GM12878 (cell line): ENCODE measurements around the gene TMPRSS6. TPM values are rescaled to one million over a fixed set of nuclear protein-coding genes. Genes with fewer than 3 reads are reported as not detected.

ENCODE experiments used
- ATAC-seq: fragments of 200-7000 bp; cut with Tn5 transposase; 3 replicates; pipeline ENCODE4 v1.9.1; 2020; ENCODE audit warnings: mild to moderate bottlenecking, moderate library complexity
- BruUV-seq: library from RNA; stranded (reverse); fragments of 400-500 nt; replicated peaks from 2 replicates; lab custom pipeline; 2021; lab: Mats Ljungman, UMichigan
- CTCF ChIA-PET: fragments of 300-600 bp; sonication (Branson Sonifier 250); formaldehyde crosslinking; extraction: SDS; loops from one replicate; lab custom pipeline; 2021; ENCODE audit warnings: inconsistent platforms; lab: Yijun Ruan, JAX
- POLR2A ChIA-PET: fragments of 350-600 bp; formaldehyde crosslinking; extraction: SDS; loops from one replicate; lab custom pipeline; 2021; ENCODE audit warnings: inconsistent platforms; lab: Charles Lee
- RAD21 ChIA-PET: fragments of 300-600 bp; sonication (Branson Sonifier 250); formaldehyde crosslinking; loops from one replicate; lab custom pipeline; 2023; ENCODE audit warnings: antibody characterized with exemption; ENCODE audit not compliant: unreplicated experiment; lab: Charles Lee
- SMC1A ChIA-PET: fragments of 300-600 bp; sonication (Branson Sonifier 250); formaldehyde crosslinking; loops from one replicate; lab custom pipeline; 2023; ENCODE audit not compliant: unreplicated experiment, uncharacterized antibody; lab: Charles Lee
- DNase-seq: peaks from one replicate; pipeline ENCODE4 v3.0.0-alpha.2; 2011; ENCODE audit warnings: low read depth, low spot score
- FAIRE-seq: peaks from 3 replicates; lab custom pipeline; 2011; peaks lifted over from hg19 to GRCh38; lab: Jason Lieb, UNC
- H2AFZ ChIP-seq: 2 replicates; pipeline ENCODE4 v1.6.0; 2011; ENCODE audit warnings: low read depth, low read length, control low read depth; ENCODE audit not compliant: control insufficient read depth
- H3K27ac ChIP-seq: 2 replicates; pipeline ENCODE4 v1.5.1; 2011; ENCODE audit warnings: control low read depth; ENCODE audit not compliant: control insufficient read depth, insufficient read depth
- H3K27me3 ChIP-seq, 2 experiments: replicated peaks in 1 of 2; 2 replicates each; pipeline versions ENCODE4 v1.6.0 to v1.6.1; 2011; ENCODE audit warnings: low read length in 1 of 2; ENCODE audit not compliant: control insufficient read depth in 2 of 2, insufficient read depth in 2 of 2
- H3K36me3 ChIP-seq, 2 experiments: 2 replicates each; pipeline ENCODE4 v1.5.1; 2011; ENCODE audit warnings: low read length in 1 of 2; ENCODE audit not compliant: control insufficient read depth in 2 of 2, insufficient read depth in 2 of 2
- H3K4me1 ChIP-seq: 2 replicates; pipeline ENCODE4 v1.6.1; 2011; ENCODE audit warnings: mild to moderate bottlenecking, low read length, moderate library complexity, mixed read lengths; ENCODE audit not compliant: control insufficient read depth, insufficient read depth
- H3K4me2 ChIP-seq: 2 replicates; pipeline ENCODE4 v1.6.0; 2011; ENCODE audit warnings: control low read depth; ENCODE audit not compliant: control insufficient read depth, insufficient read depth
- H3K4me3 ChIP-seq: fragments of 200-600 bp; sonication (generic); 2 replicates; pipeline ENCODE4 v1.5.1; 2016
- H3K79me2 ChIP-seq: 2 replicates; pipeline ENCODE4 v1.6.0; 2011; ENCODE audit warnings: low read length; ENCODE audit not compliant: control insufficient read depth, insufficient read depth
- H3K9ac ChIP-seq: 2 replicates; pipeline ENCODE4 v1.8.0; 2011; ENCODE audit warnings: low read length, control low read depth, mixed read lengths; ENCODE audit not compliant: control insufficient read depth, insufficient read depth
- H3K9me3 ChIP-seq: replicated peaks from 3 replicates; pipeline ENCODE4 v1.5.1; 2011; ENCODE audit warnings: mild to moderate bottlenecking, low read length; ENCODE audit not compliant: control insufficient read depth, insufficient read depth
- H4K20me1 ChIP-seq: 2 replicates; pipeline ENCODE4 v1.6.0; 2011; ENCODE audit not compliant: control insufficient read depth, insufficient read depth
- ASH2L ChIP-seq: fragments of 300-600, 200-600 bp; sonication (generic); IDR thresholded peaks from 2 replicates; pipeline ENCODE4 v1.6.1; 2017; ENCODE audit warnings: low read depth, mild to moderate bottlenecking, borderline replicate concordance
- CBX5 ChIP-seq: sonication (generic); IDR thresholded peaks from 2 replicates; pipeline ENCODE4 v1.6.1; 2016; ENCODE audit warnings: low read depth, moderate library complexity, mild to moderate bottlenecking, inconsistent platforms
- CHD1 ChIP-seq: IDR thresholded peaks from 2 replicates; pipeline ENCODE4 v1.6.1; 2012; ENCODE audit warnings: low read depth, low read length, improper control_type of control experiment
- FOXK2 ChIP-seq: fragments of 450-650 bp; IDR thresholded peaks from 2 replicates; pipeline ENCODE4 v1.6.1; 2017; ENCODE audit warnings: mild to moderate bottlenecking, moderate library complexity
- HDAC2 ChIP-seq: fragments of 200-600 bp; sonication (generic); IDR thresholded peaks from 2 replicates; pipeline ENCODE4 v1.6.1; 2017
- MAX ChIP-seq: IDR thresholded peaks from 2 replicates; pipeline ENCODE4 v1.6.1; 2012; ENCODE audit warnings: low read depth, low read length, improper control_type of control experiment
- MEF2B ChIP-seq: fragments of 450-650 bp; IDR thresholded peaks from 2 replicates; pipeline ENCODE4 v1.6.1; 2018; ENCODE audit warnings: mild to moderate bottlenecking, moderate library complexity; ENCODE audit not compliant: partially characterized antibody, poor library complexity, severe bottlenecking
- MYB ChIP-seq: fragments of 150-350 bp; IDR thresholded peaks from 2 replicates; pipeline ENCODE4 v1.6.1; 2014; ENCODE audit warnings: mild to moderate bottlenecking, low read depth, low read length, borderline replicate concordance
- NFIC ChIP-seq: IDR thresholded peaks from 2 replicates; pipeline ENCODE4 v1.6.1; 2012; ENCODE audit warnings: low read depth, mild to moderate bottlenecking, inconsistent platforms, low read length, moderate library complexity
- NFXL1 ChIP-seq: fragments of 450-650 bp; IDR thresholded peaks from 2 replicates; pipeline ENCODE4 v1.6.1; 2017; ENCODE audit warnings: antibody characterized with exemption, mild to moderate bottlenecking, borderline replicate concordance
- POU2F2 ChIP-seq: IDR thresholded peaks from 3 replicates; pipeline ENCODE4 v1.6.1; 2011; ENCODE audit warnings: low read depth, mild to moderate bottlenecking, low read length, borderline replicate concordance
- RELA ChIP-seq: fragments of 450-650 bp; IDR thresholded peaks from 2 replicates; pipeline ENCODE4 v1.8.0; 2014; ENCODE audit warnings: borderline replicate concordance; ENCODE audit not compliant: partially characterized antibody
- RFX5 ChIP-seq: IDR thresholded peaks from 2 replicates; pipeline ENCODE4 v1.6.1; 2011; ENCODE audit warnings: low read depth, low read length, improper control_type of control experiment
- SIN3A ChIP-seq: IDR thresholded peaks from 2 replicates; pipeline ENCODE4 v1.6.1; 2012; ENCODE audit warnings: low read depth, low read length, improper control_type of control experiment
- SREBF1 ChIP-seq: IDR thresholded peaks from 2 replicates; pipeline ENCODE4 v1.6.1; 2012; ENCODE audit warnings: mild to moderate bottlenecking, low read length
- STAT1 ChIP-seq: fragments of 450-650 bp; conservative IDR thresholded peaks from 2 replicates; pipeline ENCODE4 v1.6.1; 2014; ENCODE audit warnings: antibody characterized with exemption, mild to moderate bottlenecking
- TARDBP ChIP-seq: IDR thresholded peaks from 2 replicates; pipeline ENCODE4 v1.6.1; 2016; ENCODE audit warnings: borderline replicate concordance
- TBL1XR1 ChIP-seq: IDR thresholded peaks from 2 replicates; pipeline ENCODE4 v1.6.1; 2012; ENCODE audit warnings: low read depth, low read length, improper control_type of control experiment
- ZBTB40 ChIP-seq: fragments of 450-650 bp; IDR thresholded peaks from 2 replicates; pipeline ENCODE4 v1.6.1; 2016; ENCODE audit warnings: mild to moderate bottlenecking, moderate library complexity, borderline replicate concordance
- ZNF24 ChIP-seq: fragments of 450-650 bp; IDR thresholded peaks from 2 replicates; pipeline ENCODE4 v1.6.1; 2017; ENCODE audit warnings: antibody characterized with exemption, mild to moderate bottlenecking
- WGBS: methylation state at CpG from one replicate; pipeline ENCODE4 v1.1.6; 2016; ENCODE audit warnings: low lambda C conversion rate; ENCODE audit not compliant: insufficient replicate concordance, insufficient coverage; ENCODE audit errors: missing lambda C conversion rate; 5-methylcytosine and 5-hydroxymethylcytosine counted together
- in situ Hi-C: fragments of 300-500 bp; cut with MboI; formaldehyde crosslinking; loops from 9 replicates; pipeline ENCODE4 v1.14.3; 2018; ENCODE audit warnings: mixed read lengths
- intact Hi-C: fragments of 100-400 bp; cut with micrococcal nuclease; formaldehyde crosslinking; loops from one replicate; pipeline ENCODE4 v1.14.2; 2022; ENCODE audit not compliant: unreplicated experiment
- polyA plus RNA-seq, 11 experiments: library from polyadenylated mRNA; depleted of rRNA in 4 of 11; unstranded in 6 of 11; stranded (reverse) in 5 of 11; fragments of >200 nt; fragmentation: Nextera tagmentation in 4 of 11; fragmentation: Illumina TruSeq in 1 of 11; extraction: Ambion mirVana in 4 of 11; extraction: Trizol in 1 of 11; gene quantifications; 1 replicate in 1 of 11; 2 replicates in 10 of 11; pipeline versions ENCODE4 v1.2.1 to v1.2.3, GENCODE V29; 2011 to 2016; ENCODE audit warnings: inconsistent platforms in 2 of 11, missing spikeins in 2 of 11, low read depth in 1 of 11
- total RNA-seq, 4 experiments: library from RNA; depleted of rRNA in 3 of 4; stranded (reverse); fragments of >200 nt in 3 of 4; fragmentation: Illumina TruSeq in 1 of 4; extraction: Trizol in 1 of 4; gene quantifications; 2 replicates each; pipeline versions ENCODE4 v1.2.1 to v1.2.3, GENCODE V29; 2013 to 2021

Gene TMPRSS6
- total and polyA plus RNA-seq, 10 of the 15 experiments (the other 5 are each of a cell fraction or from before 2014, with no cell fraction given) = 0.06 to 0.69 (median 0.19) TPM; not detected in 6

GRCh38 chr22:37137903-37138665 is 28.6 kb upstream of the TMPRSS6 start:
- TF ChIP-seq CBX5 (no peak), HDAC2 (no peak), MEF2B (no peak), TARDBP (no peak), POU2F2 (no peak), SIN3A (no peak), SREBF1 (no peak), MAX (no peak), RELA (no peak), TBL1XR1 (no peak), NFXL1 (no peak), FOXK2 (no peak), ZBTB40 (no peak), ZNF24 (no peak), STAT1 (no peak), ASH2L (no peak), RFX5 (no peak), MYB (no peak), NFIC (no peak), CHD1 (no peak)
- WGBS = 36% methylated on average over 6 of the region's 6 CpGs
- no peak overlapping the region for H3K4me3 ChIP-seq
- in situ Hi-C loops = no loop called here
- H3K27ac ChIP-seq = no peak overlapping the region
- BruUV-seq = no TSS peak
- no peak overlapping the region for H3K9ac ChIP-seq
- H3K36me3 ChIP-seq = peaks cover 30 to 70% of the 10 kb centered on the region in 2 experiments
- ChIA-PET RAD21 (interaction anchor here (0.7 to 1.3 kb wide), 2 partner anchors 51 to 194 kb away, joined by 3 read pairs; no protein-coding TSS in a partner anchor), CTCF (interaction anchor here (1.1 kb wide), 1 partner anchor 59 kb away, joined by 4 read pairs; no protein-coding TSS in a partner anchor), SMC1A (interaction anchor here (0.9 kb wide), 1 partner anchor 10 kb away, joined by 3 read pairs; no protein-coding TSS in a partner anchor), POLR2A (no interaction called here)
- FAIRE-seq (no peak), ATAC-seq (peak; percentile 5), DNase-seq (no peak)
- H3K9me3 ChIP-seq = no peaks in the 10 kb centered on the region
- H2AFZ ChIP-seq = no peak overlapping the region
- peaks cover 2% of the 10 kb centered on the region for H3K79me2 ChIP-seq
- intact Hi-C loops = no loop called here
- no peaks in the 10 kb centered on the region; the same call in 1 of the 2 replicates for H4K20me1 ChIP-seq
- H3K4me2 ChIP-seq = no peak overlapping the region
- H3K27me3 ChIP-seq = no peaks in the 10 kb centered on the region
- peaks cover 18% of the 10 kb centered on the region for H3K4me1 ChIP-seq
